H9 (cell line): ENCODE data around the gene ONECUT1. TPM values are rescaled to one million over a fixed set of nuclear protein-coding genes. Genes with fewer than 3 reads are reported as not detected.

Experiments used
- DNase-seq: peaks from one replicate; pipeline ENCODE4 v3.0.0-alpha.2; 2017
- H2AFZ ChIP-seq: one replicate; pipeline ENCODE4 v1.6.1; 2013; ENCODE audit warnings: mild to moderate bottlenecking, low read length, control low read depth, moderate library complexity
- H2AK5ac ChIP-seq: 2 replicates; pipeline ENCODE4 v1.6.1; 2013; ENCODE audit warnings: low read length, control low read depth, mixed read lengths; ENCODE audit not compliant: insufficient read length
- H2BK120ac ChIP-seq: one replicate; pipeline ENCODE4 v1.6.1; 2013; ENCODE audit warnings: low read depth, mild to moderate bottlenecking, low read length, control low read depth, inconsistent platforms; ENCODE audit not compliant: poor library complexity, severe bottlenecking
- H2BK12ac ChIP-seq: 2 replicates; pipeline ENCODE4 v1.6.1; 2013; ENCODE audit warnings: low read length, control low read depth, mixed read lengths, low read depth; ENCODE audit not compliant: insufficient read length
- H2BK15ac ChIP-seq: 2 replicates; pipeline ENCODE4 v1.6.1; 2013; ENCODE audit warnings: low read depth, low read length, control low read depth
- H2BK20ac ChIP-seq: one replicate; pipeline ENCODE4 v1.6.1; 2013; ENCODE audit warnings: low read depth, mild to moderate bottlenecking, low read length, control low read depth, inconsistent platforms; ENCODE audit not compliant: poor library complexity, severe bottlenecking
- H2BK5ac ChIP-seq: 2 replicates; pipeline ENCODE4 v1.6.1; 2013; ENCODE audit warnings: low read length, control low read depth, mixed read lengths; ENCODE audit not compliant: insufficient read length
- H3K14ac ChIP-seq: 2 replicates; pipeline ENCODE4 v1.6.1; 2013; ENCODE audit warnings: low read length, control low read depth; ENCODE audit not compliant: insufficient read depth
- H3K18ac ChIP-seq: 2 replicates; pipeline ENCODE4 v1.6.1; 2013; ENCODE audit warnings: low read depth, mild to moderate bottlenecking, mixed read lengths, low read length, control low read depth; ENCODE audit not compliant: insufficient read length
- H3K23ac ChIP-seq: 2 replicates; pipeline ENCODE4 v1.6.1; 2013; ENCODE audit warnings: low read length, control low read depth, mixed read lengths, low read depth; ENCODE audit not compliant: insufficient read length
- H3K23me2 ChIP-seq: 2 replicates; pipeline ENCODE4 v1.6.1; 2013; ENCODE audit warnings: low read depth, mild to moderate bottlenecking, mixed read lengths, low read length, control low read depth; ENCODE audit not compliant: insufficient read length, poor library complexity, severe bottlenecking
- H3K27ac ChIP-seq: 2 replicates; pipeline ENCODE4 v1.5.1; 2013; ENCODE audit warnings: low read length, control low read depth, mixed read lengths, low read depth; ENCODE audit not compliant: insufficient read length
- H3K27me3 ChIP-seq: 2 replicates; pipeline ENCODE4 v1.6.1; 2013; ENCODE audit warnings: low read length, control low read depth, inconsistent platforms; ENCODE audit not compliant: insufficient read depth
- H3K4ac ChIP-seq: 2 replicates; pipeline ENCODE4 v1.6.1; 2013; ENCODE audit warnings: low read depth, mild to moderate bottlenecking, control low read depth, inconsistent platforms, low read length, moderate library complexity
- H3K4me1 ChIP-seq: 2 replicates; pipeline ENCODE4 v1.6.1; 2013; ENCODE audit warnings: low read length, control low read depth, inconsistent platforms; ENCODE audit not compliant: insufficient read depth
- H3K4me2 ChIP-seq: 2 replicates; pipeline ENCODE4 v1.6.1; 2013; ENCODE audit warnings: low read length, control low read depth, mixed read lengths; ENCODE audit not compliant: insufficient read length, insufficient read depth
- H3K56ac ChIP-seq: 2 replicates; pipeline ENCODE4 v1.6.1; 2013; ENCODE audit warnings: low read depth, mild to moderate bottlenecking, mixed read lengths, low read length, control low read depth; ENCODE audit not compliant: insufficient read length
- H3K79me1 ChIP-seq: 2 replicates; pipeline ENCODE4 v1.6.1; 2013; ENCODE audit warnings: low read depth, mild to moderate bottlenecking, moderate library complexity, low read length, control low read depth, inconsistent platforms; ENCODE audit not compliant: insufficient read depth, poor library complexity, severe bottlenecking
- H3K79me2 ChIP-seq: 2 replicates; pipeline ENCODE4 v1.6.1; 2013; ENCODE audit warnings: low read length, control low read depth, inconsistent platforms; ENCODE audit not compliant: insufficient read depth
- H3K9ac ChIP-seq: 2 replicates; pipeline ENCODE4 v1.6.1; 2013; ENCODE audit warnings: low read length, control low read depth, mixed read lengths; ENCODE audit not compliant: insufficient read length; ENCODE audit errors: extremely low read depth
- H3K9me3 ChIP-seq: one replicate; pipeline ENCODE4 v1.6.1; 2013; ENCODE audit warnings: low read depth, low read length, inconsistent platforms; ENCODE audit not compliant: control insufficient read depth
- H3T11ph ChIP-seq: one replicate; pipeline ENCODE4 v1.6.1; 2013; ENCODE audit warnings: mild to moderate bottlenecking, low read length, control low read depth, inconsistent platforms
- H4K20me1 ChIP-seq: one replicate; pipeline ENCODE4 v1.6.1; 2013; ENCODE audit not compliant: control insufficient read depth, insufficient read length, insufficient read depth
- H4K5ac ChIP-seq: 2 replicates; pipeline ENCODE4 v1.6.1; 2013; ENCODE audit warnings: low read depth, mild to moderate bottlenecking, mixed read lengths, low read length, control low read depth; ENCODE audit not compliant: insufficient read length
- H4K8ac ChIP-seq: replicated peaks from 2 replicates; pipeline ENCODE4 v1.6.1; 2013; ENCODE audit warnings: low read length, control low read depth, mixed read lengths, low read depth; ENCODE audit not compliant: insufficient read length
- H4K91ac ChIP-seq: 2 replicates; pipeline ENCODE4 v1.6.1; 2013; ENCODE audit warnings: low read depth, mild to moderate bottlenecking, moderate library complexity, mixed read lengths, low read length, control low read depth; ENCODE audit not compliant: insufficient read length
- H3K27ac Mint-ChIP-seq, 3 experiments: 2 replicates in 2 of 3; 3 replicates in 1 of 3; pipeline ENCODE4 v1.8.0; 2020 to 2021; ENCODE audit warnings: mixed read lengths in 3 of 3, mild to moderate bottlenecking in 1 of 3, moderate library complexity in 1 of 3
- H3K27me3 Mint-ChIP-seq: 2 replicates; pipeline ENCODE4 v1.8.0; 2021; ENCODE audit warnings: low read depth, mild to moderate bottlenecking, moderate library complexity, mixed read lengths
- H3K36me3 Mint-ChIP-seq, 3 experiments: 2 replicates in 2 of 3; 3 replicates in 1 of 3; pipeline ENCODE4 v1.8.0; 2020 to 2021; ENCODE audit warnings: low read depth in 3 of 3, mixed read lengths in 3 of 3; ENCODE audit not compliant: insufficient read depth in 1 of 3
- H3K4me1 Mint-ChIP-seq, 2 experiments: 2 replicates each; pipeline ENCODE4 v1.8.0; 2020; ENCODE audit warnings: mixed read lengths in 2 of 2
- H3K4me3 Mint-ChIP-seq, 2 experiments: 2 replicates in 1 of 2; 3 replicates in 1 of 2; pipeline ENCODE4 v1.8.0; 2020 to 2021; ENCODE audit warnings: mild to moderate bottlenecking in 2 of 2, mixed read lengths in 2 of 2, moderate library complexity in 1 of 2
- H3K9me3 Mint-ChIP-seq, 2 experiments: 2 replicates in 1 of 2; 3 replicates in 1 of 2; pipeline ENCODE4 v1.8.0; 2020; ENCODE audit warnings: mild to moderate bottlenecking in 2 of 2, mixed read lengths in 2 of 2, moderate library complexity in 1 of 2
- WGBS: extraction: QIAGEN DNeasy Blood & Tissue Kit; methylation state at CpG from one replicate; pipeline ENCODE4 v1.1.7; 2013; ENCODE audit warnings: missing lambda C conversion rate, low lambda C conversion rate, mixed read lengths; ENCODE audit not compliant: insufficient read length; ENCODE audit errors: extremely low coverage; 5-methylcytosine and 5-hydroxymethylcytosine counted together
- total RNA-seq: library from RNA; stranded (reverse); gene quantifications from 2 replicates; pipeline ENCODE4 v1.2.1, GENCODE V29; 2021
- TF ChIP-seq, protein P1 (sequence below): fragments of 200-600 bp; sonication (generic); conservative IDR thresholded peaks from 3 replicates; pipeline ENCODE4 v1.8.0; 2021; ENCODE audit warnings: antibody characterized with exemption, mild to moderate bottlenecking

The ONECUT1 gene
- total RNA-seq, 1 experiment from 2014 or later = 14.1 TPM

DNA sequence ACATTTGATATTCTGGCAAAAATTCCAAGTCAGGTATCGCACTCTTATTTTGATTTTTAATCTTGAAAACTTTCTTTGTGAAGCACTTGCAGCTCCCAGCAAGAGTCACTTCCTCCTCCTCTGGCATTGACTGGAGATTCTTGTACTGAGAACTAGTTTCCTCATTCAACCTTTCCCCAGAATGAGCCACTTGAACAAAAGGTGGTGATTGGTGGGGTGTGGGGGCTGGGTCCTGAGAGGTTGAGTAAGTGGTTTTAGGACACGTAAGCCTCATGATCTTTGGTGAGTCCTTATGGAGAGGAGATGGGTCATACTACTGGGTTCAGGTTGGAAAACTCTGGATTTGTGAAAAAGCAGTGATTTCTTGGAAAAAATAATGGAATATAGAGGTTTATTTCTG lies 32.3 kb upstream of the ONECUT1 start:
- WGBS = no CpG with 5 or more reads among the region's 2 CpGs
- Histone ChIP-seq H4K8ac (no peak overlapping the region), H3K4me2 (no peak overlapping the region), H3T11ph (no peak overlapping the region), H3K27ac (no peak overlapping the region), H2BK20ac (no peak overlapping the region), H3K4me1 (no peaks in the 10 kb centered on the region), H3K23me2 (no peaks in the 10 kb centered on the region), H2AFZ (no peak overlapping the region), H4K5ac (no peak overlapping the region), H4K91ac (no peak overlapping the region), H3K9me3 (peaks cover 4% of the 10 kb centered on the region), H3K4ac (no peak overlapping the region), H3K23ac (no peak overlapping the region), H3K14ac (no peak overlapping the region), H3K27me3 (no peaks in the 10 kb centered on the region), H2BK5ac (no peak overlapping the region), H3K9ac (no peak overlapping the region), H2BK12ac (no peak overlapping the region), H2BK120ac (no peak overlapping the region), H2BK15ac (no peak overlapping the region), H3K79me2 (no peaks in the 10 kb centered on the region), H2AK5ac (no peak overlapping the region), H4K20me1 (no peaks in the 10 kb centered on the region), H3K18ac (no peak overlapping the region), H3K79me1 (no peaks in the 10 kb centered on the region), H3K56ac (no peak overlapping the region)
- DNase-seq = no peak
- peaks cover 19 to 28% of the 10 kb centered on the region in 2 experiments for H3K9me3 Mint-ChIP-seq
- no peak overlapping the region; a peak in 1 of 7 replicates for H3K27ac Mint-ChIP-seq
- no peaks in the 10 kb centered on the region for H3K27me3 Mint-ChIP-seq
- H3K36me3 Mint-ChIP-seq = peaks cover 0 to 28% (median 4%) of the 10 kb centered on the region in 3 experiments; a peak in 5 of 7 replicates
- TF ChIP-seq, protein P1, sequence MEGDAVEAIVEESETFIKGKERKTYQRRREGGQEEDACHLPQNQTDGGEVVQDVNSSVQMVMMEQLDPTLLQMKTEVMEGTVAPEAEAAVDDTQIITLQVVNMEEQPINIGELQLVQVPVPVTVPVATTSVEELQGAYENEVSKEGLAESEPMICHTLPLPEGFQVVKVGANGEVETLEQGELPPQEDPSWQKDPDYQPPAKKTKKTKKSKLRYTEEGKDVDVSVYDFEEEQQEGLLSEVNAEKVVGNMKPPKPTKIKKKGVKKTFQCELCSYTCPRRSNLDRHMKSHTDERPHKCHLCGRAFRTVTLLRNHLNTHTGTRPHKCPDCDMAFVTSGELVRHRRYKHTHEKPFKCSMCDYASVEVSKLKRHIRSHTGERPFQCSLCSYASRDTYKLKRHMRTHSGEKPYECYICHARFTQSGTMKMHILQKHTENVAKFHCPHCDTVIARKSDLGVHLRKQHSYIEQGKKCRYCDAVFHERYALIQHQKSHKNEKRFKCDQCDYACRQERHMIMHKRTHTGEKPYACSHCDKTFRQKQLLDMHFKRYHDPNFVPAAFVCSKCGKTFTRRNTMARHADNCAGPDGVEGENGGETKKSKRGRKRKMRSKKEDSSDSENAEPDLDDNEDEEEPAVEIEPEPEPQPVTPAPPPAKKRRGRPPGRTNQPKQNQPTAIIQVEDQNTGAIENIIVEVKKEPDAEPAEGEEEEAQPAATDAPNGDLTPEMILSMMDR = no peak
- no peak overlapping the region for H3K4me3 Mint-ChIP-seq
- peaks cover 8 to 12% of the 10 kb centered on the region in 2 experiments for H3K4me1 Mint-ChIP-seq
